Gastrocnemius medialis (tissue), 4 donors: ENCODE results near the gene MAP1LC3B. TPM values are rescaled to one million over a fixed set of nuclear protein-coding genes. Genes with fewer than 3 reads are reported as not detected.
A peak's percentile ranks its signal among the peaks of the same experiment; 100 is the strongest.
"Not testable (repeated sequence)": the region's sequence is repeated elsewhere in the genome, so short reads cannot be mapped to it uniquely, and the experiment has no call there.

Source experiments
- ATAC-seq, 2 donors: fragments of 150-250 bp; one replicate each; pipeline ENCODE4 v1.9.1; 2016
- DNase-seq, 2 donors: peaks; one replicate each; pipeline ENCODE4 v3.0.0-alpha.2; 2019
- H3K27ac ChIP-seq, 4 donors: fragments of 200-600 bp; sonication (generic); 1 replicate in 1 of 4; 2 replicates in 3 of 4; pipeline ENCODE4 v1.5.1; 2016 to 2018; ENCODE audit warnings: mild to moderate bottlenecking in 2 of 4, moderate library complexity in 1 of 4
- H3K27me3 ChIP-seq, 3 donors: fragments of 200-600 bp; sonication (generic) in 2 of 3; 1 replicate in 1 of 3; 2 replicates in 2 of 3; pipeline versions ENCODE4 v1.5.1 to v1.6.0; 2016 to 2019; ENCODE audit warnings: mild to moderate bottlenecking in 1 of 3, moderate library complexity in 1 of 3
- H3K36me3 ChIP-seq, 2 donors: fragments of 200-600 bp; sonication (generic) in 1 of 2; one replicate each; pipeline ENCODE4 v1.5.1; 2017 to 2018
- H3K4me1 ChIP-seq, 2 donors: fragments of 200-600 bp; sonication (generic) in 1 of 2; one replicate each; pipeline ENCODE4 v1.5.1; 2016 to 2017; ENCODE audit warnings: mild to moderate bottlenecking in 2 of 2
- H3K4me3 ChIP-seq, 4 donors: fragments of 200-600 bp; sonication (generic) in 3 of 4; 1 replicate in 1 of 4; 2 replicates in 3 of 4; pipeline ENCODE4 v1.5.1; 2016 to 2019; ENCODE audit warnings: mild to moderate bottlenecking in 2 of 4
- H3K9me3 ChIP-seq, 3 donors: fragments of 200-600 bp; sonication (generic) in 2 of 3; 1 replicate in 1 of 3; 2 replicates in 2 of 3; pipeline ENCODE4 v1.5.1; 2016 to 2019
- CTCF ChIP-seq, 5 experiments: fragments of 450-650 bp in 3 of 5; fragments of 200-600 bp in 2 of 5; sonication (generic) in 2 of 5; IDR thresholded peaks in 4 of 5; conservative IDR thresholded peaks in 1 of 5; 1 replicate in 4 of 5; 2 replicates in 1 of 5; pipeline ENCODE4 v1.5.1; 2016 to 2019; ENCODE audit warnings: antibody characterized with exemption in 5 of 5, mild to moderate bottlenecking in 3 of 5, moderate library complexity in 3 of 5
- POLR2A ChIP-seq, 2 donors: fragments of 450-650 bp; IDR thresholded peaks; one replicate each; pipeline ENCODE4 v1.6.1; 2017; ENCODE audit warnings: antibody characterized with exemption in 2 of 2, mild to moderate bottlenecking in 2 of 2, moderate library complexity in 2 of 2
- in situ Hi-C, 4 donors: fragments of 200-750 bp; cut with MboI; loops; one replicate each; pipeline versions ENCODE4 v1.15.0 to v1.8.0; 2017; ENCODE audit warnings: low sequenced_read_pairs in 4 of 4
- intact Hi-C: fragments of 100-400 bp; cut with DNase I; formaldehyde crosslinking; loops from one replicate; pipeline ENCODE4 v1.15.1; 2023; ENCODE audit warnings: low total_unique reads
- total RNA-seq, 4 donors: library from RNA; depleted of rRNA; stranded (reverse); fragments of >200 nt; gene quantifications; one replicate each; pipeline versions ENCODE4 v1.1.0 to v1.2.3, GENCODE V29; 2016

The MAP1LC3B gene
- total RNA-seq, 4 donors from 2014 or later = 76.3 to 165 (median 122) TPM

GRCh38 chr16:87382023-87382785 lies 9.9 kb upstream of the MAP1LC3B start:
- H3K27ac ChIP-seq = peak overlapping the region; percentile 83 to 97 (median 94)
- no peaks in the 10 kb centered on the region for H3K27me3 ChIP-seq
- H3K4me3 ChIP-seq = peak overlapping the region; percentile 53 to 83 (median 80)
- in situ Hi-C loops (loop anchor here in 2 of 4 donors (25.0 kb wide), 2 partner anchors 380 to 820 kb away; partner anchors contain the start of genes FOXC2 (in 1 of the 2), KLHDC4 (in 1 of the 2) and MTHFSD (in 1 of the 2)), intact Hi-C loops (loop anchor here (10.0 kb wide), 1 partner anchor 717 kb away; no protein-coding TSS in a partner anchor)
- DNase-seq (no peak), ATAC-seq (no peak)
- no peaks in the 10 kb centered on the region for H3K36me3 ChIP-seq
- no peaks in the 10 kb centered on the region for H3K9me3 ChIP-seq
- peaks cover 44 to 55% of the 10 kb centered on the region in 2 donors for H3K4me1 ChIP-seq
- TF ChIP-seq CTCF (IDR thresholded peaks at IDR 0.05 in 4 of 5, conservative IDR thresholded peaks at IDR 0.05 in 1 of 5) = no peak
- no peak for TF ChIP-seq POLR2A (IDR thresholded peaks at IDR 0.05)

GRCh38 chr16:87383505-87384161 lies 8.5 kb upstream of the MAP1LC3B start, which contains the start of gene FBXO31:
Gene FBXO31 (minus strand): TSS chr16:87383776. CDS start chr16:87383744, 32 bp downstream.
- DNase-seq = peak; percentile 72 to 82
- Histone ChIP-seq H3K4me1 (peaks cover 52% of the 10 kb centered on the region in 2 donors), H3K4me3 (peak within 1 kb of the TSS; percentile 70 to 83 (median 80)), H3K36me3 (no peaks in the 10 kb centered on the region), H3K27me3 (no peaks in the 10 kb centered on the region), H3K9me3 (no peaks in the 10 kb centered on the region), H3K27ac (peak within 1 kb of the TSS; percentile 83 to 97 (median 94))
- ATAC-seq = peak; percentile 47
- TF ChIP-seq POLR2A (IDR thresholded peaks at IDR 0.05) = peak; percentile 99 to 100
- TF ChIP-seq CTCF (IDR thresholded peaks at IDR 0.05 in 4 of 5, conservative IDR thresholded peaks at IDR 0.05 in 1 of 5) = peak in 1 of 5 experiments; percentile 12
- in situ Hi-C loops = loop anchor here in 2 of 4 donors (25.0 kb wide), 2 partner anchors 379 to 821 kb away; partner anchors contain the start of genes FOXC2 (in 1 of the 2), KLHDC4 (in 1 of the 2) and MTHFSD (in 1 of the 2)
- intact Hi-C loops = loop anchor here (10.0 kb wide), 1 partner anchor 719 kb away; no protein-coding TSS in a partner anchor

- H3K27me3 ChIP-seq = no peaks in the 10 kb centered on the region
- intact Hi-C loops (loop anchor here (10.0 kb wide), 1 partner anchor 720 kb away; no protein-coding TSS in a partner anchor), in situ Hi-C loops (loop anchor here in 2 of 4 donors (25.0 kb wide), 2 partner anchors 378 to 822 kb away; partner anchors contain the start of genes FOXC2 (in 1 of the 2), KLHDC4 (in 1 of the 2) and MTHFSD (in 1 of the 2))
- H3K4me1 ChIP-seq = peaks cover 53 to 54% of the 10 kb centered on the region in 2 donors
- DNase-seq = peak in 1 of 2 donors; percentile 45
- H3K9me3 ChIP-seq = no peaks in the 10 kb centered on the region
- ATAC-seq = peak; percentile 1 to 8
- TF ChIP-seq POLR2A (IDR thresholded peaks at IDR 0.05) (peak in 1 of 2 donors; percentile 13), CTCF (IDR thresholded peaks at IDR 0.05 in 4 of 5, conservative IDR thresholded peaks at IDR 0.05 in 1 of 5) (peak in 1 of 5 experiments; percentile 8)
- peak overlapping the region; percentile 70 to 83 (median 80) for H3K4me3 ChIP-seq
- peak overlapping the region; percentile 83 to 97 (median 94) for H3K27ac ChIP-seq
- no peaks in the 10 kb centered on the region for H3K36me3 ChIP-seq
Observed at GRCh38 chr16:87384162-87384874, 7.8 kb upstream of the MAP1LC3B start.

- H3K27me3 ChIP-seq, DNase-seq, H3K36me3 ChIP-seq, ATAC-seq, H3K9me3 ChIP-seq: not testable (repeated sequence)
- H3K4me3 ChIP-seq = peak overlapping the region; percentile 70 to 83 (median 80)
- intact Hi-C loops = loop anchor here (10.0 kb wide), 1 partner anchor 720 kb away; no protein-coding TSS in a partner anchor
- H3K4me1 ChIP-seq = peaks cover 50% of the 10 kb centered on the region in 2 donors
- peak overlapping the region; percentile 83 to 97 (median 94) for H3K27ac ChIP-seq
- in situ Hi-C loops = loop anchor here in 2 of 4 donors (25.0 kb wide), 2 partner anchors 377 to 823 kb away; partner anchors contain the start of genes FOXC2 (in 1 of the 2), KLHDC4 (in 1 of the 2) and MTHFSD (in 1 of the 2)
Observed at GRCh38 chr16:87384875-87385167, 7.3 kb upstream of the MAP1LC3B start.
